Fibroblast of skin of abdomen (primary cell): ENCODE data around the gene CACNA2D1.
"Not testable (repeated sequence)": the region's sequence is repeated elsewhere in the genome, so short reads cannot be mapped to it uniquely, and the experiment has no call there.

ENCODE experiments used
- DNase-seq: peaks from one replicate; pipeline ENCODE4 v3.0.0-alpha.2; 2013

Gene CACNA2D1

GRCh38 chr7:82393076-82393839 lies 50.3 kb downstream of the CACNA2D1 start:
- DNase-seq, result no peak

- DNase-seq, result no peak
Measured at GRCh38 chr7:82390936-82391335, 52.6 kb downstream of the CACNA2D1 start.

GRCh38 chr7:82389876-82390275 lies 53.7 kb downstream of the CACNA2D1 start:
- no peak for DNase-seq

GRCh38 chr7:82388138-82388537 lies 55.4 kb downstream of the CACNA2D1 start:
- no peak for DNase-seq

GRCh38 chr7:82386571-82386970 lies 57.0 kb downstream of the CACNA2D1 start:
- DNase-seq, result not testable (repeated sequence)

- no peak for DNase-seq
Measured at GRCh38 chr7:82384779-82385178, 58.8 kb downstream of the CACNA2D1 start.

- DNase-seq, result no peak
Measured at GRCh38 chr7:82384051-82384464, 59.5 kb downstream of the CACNA2D1 start.

GRCh38 chr7:82382276-82382675 lies 61.3 kb downstream of the CACNA2D1 start:
- DNase-seq, result no peak

GRCh38 chr7:82376739-82377138 lies 66.8 kb downstream of the CACNA2D1 start:
- DNase-seq, result no peak

GRCh38 chr7:82375713-82376112 lies 67.9 kb downstream of the CACNA2D1 start:
- no peak for DNase-seq

- no peak for DNase-seq
Measured at GRCh38 chr7:82375129-82375528, 68.4 kb downstream of the CACNA2D1 start.

- no peak for DNase-seq
Measured at GRCh38 chr7:82373926-82374635, 69.5 kb downstream of the CACNA2D1 start.

- DNase-seq, result no peak
Measured at GRCh38 chr7:82364671-82365070, 78.9 kb downstream of the CACNA2D1 start.

- no peak for DNase-seq
Measured at GRCh38 chr7:82364048-82364447, 79.5 kb downstream of the CACNA2D1 start.

GRCh38 chr7:82362129-82362706 lies 81.4 kb downstream of the CACNA2D1 start:
- peak; percentile 80 for DNase-seq

GRCh38 chr7:82360591-82361368 lies 82.8 kb downstream of the CACNA2D1 start:
- DNase-seq, result no peak

GRCh38 chr7:82359426-82359825 lies 84.2 kb downstream of the CACNA2D1 start:
- DNase-seq, result no peak

- DNase-seq, result no peak
Measured at GRCh38 chr7:82358923-82359322, 84.7 kb downstream of the CACNA2D1 start.

- DNase-seq, result no peak
Measured at GRCh38 chr7:82358009-82358578, 85.5 kb downstream of the CACNA2D1 start.

GRCh38 chr7:82348251-82348650 lies 95.3 kb downstream of the CACNA2D1 start:
- no peak for DNase-seq

- DNase-seq, result no peak
Measured at GRCh38 chr7:82347808-82348207, 95.8 kb downstream of the CACNA2D1 start.

- no peak for DNase-seq
Measured at GRCh38 chr7:82345886-82346285, 97.7 kb downstream of the CACNA2D1 start.

- DNase-seq, result no peak
Measured at GRCh38 chr7:82343716-82344115, 99.9 kb downstream of the CACNA2D1 start.
